Common myeloid progenitor, CD34-positive (primary cell): ENCODE measurements around the gene UBR4.

ENCODE experiments used
- CTCF ChIA-PET: fragments of 350-600 bp; sonication (Branson Sonifier 250); formaldehyde crosslinking; loops from one replicate; lab custom pipeline; 2021; ENCODE audit warnings: antibody characterized with exemption; lab: Charles Lee
- POLR2A ChIA-PET: fragments of 350-600 bp; sonication (Branson Sonifier 250); formaldehyde crosslinking; loops from one replicate; lab custom pipeline; 2021; ENCODE audit warnings: antibody characterized with exemption; lab: Charles Lee
- DNase-seq, 3 donors: peaks; one replicate each; pipeline versions ENCODE4 v3.0.0 to v3.0.0-alpha.2; 2013
- H3K27ac ChIP-seq, 2 experiments: 1 replicate in 1 of 2; 2 replicates in 1 of 2; pipeline ENCODE4 v1.7.0; 2013; ENCODE audit warnings: inconsistent platforms in 2 of 2, low read length in 2 of 2, mild to moderate bottlenecking in 2 of 2, low read depth in 1 of 2, moderate library complexity in 1 of 2; ENCODE audit not compliant: severe bottlenecking in 2 of 2, insufficient read depth in 1 of 2, poor library complexity in 1 of 2
- H3K27me3 ChIP-seq, 5 experiments: replicated peaks in 2 of 5; 1 replicate in 3 of 5; 2 replicates in 2 of 5; pipeline versions ENCODE4 v1.6.1 to v1.7.0; 2013; ENCODE audit warnings: low read length in 4 of 5, mild to moderate bottlenecking in 2 of 5, moderate library complexity in 2 of 5, inconsistent platforms in 1 of 5; ENCODE audit not compliant: insufficient read depth in 5 of 5, control insufficient read depth in 4 of 5
- H3K36me3 ChIP-seq, 4 experiments: 1 replicate in 2 of 4; 2 replicates in 2 of 4; pipeline versions ENCODE4 v1.6.1 to v1.7.0; 2013; ENCODE audit warnings: low read length in 3 of 4, control low read depth in 1 of 4, mild to moderate bottlenecking in 1 of 4; ENCODE audit not compliant: control insufficient read depth in 4 of 4, insufficient read depth in 4 of 4
- H3K4me1 ChIP-seq, 4 experiments: 1 replicate in 3 of 4; 2 replicates in 1 of 4; pipeline versions ENCODE4 v1.6.1 to v1.7.1; 2013; ENCODE audit warnings: low read length in 3 of 4, mild to moderate bottlenecking in 3 of 4, control low read depth in 1 of 4, inconsistent platforms in 1 of 4, moderate library complexity in 1 of 4; ENCODE audit not compliant: control insufficient read depth in 4 of 4, insufficient read depth in 4 of 4; ENCODE audit errors: control extremely low read depth in 1 of 4
- H3K4me3 ChIP-seq, 7 experiments: 1 replicate in 4 of 7; 2 replicates in 3 of 7; pipeline versions ENCODE4 v1.5.1 to v1.7.0; 2013; ENCODE audit warnings: mild to moderate bottlenecking in 7 of 7, low read length in 6 of 7, moderate library complexity in 6 of 7, inconsistent platforms in 2 of 7, low read depth in 2 of 7, control low read depth in 1 of 7; ENCODE audit not compliant: insufficient read depth in 4 of 7, control insufficient read depth in 1 of 7; ENCODE audit errors: extremely low read depth in 1 of 7
- H3K9me3 ChIP-seq, 5 experiments: 1 replicate in 4 of 5; 2 replicates in 1 of 5; pipeline versions ENCODE4 v1.6.1 to v1.7.1; 2013; ENCODE audit warnings: low read length in 4 of 5, mild to moderate bottlenecking in 2 of 5, inconsistent platforms in 1 of 5, low read depth in 1 of 5, moderate library complexity in 1 of 5; ENCODE audit not compliant: control insufficient read depth in 4 of 5, insufficient read depth in 2 of 5; ENCODE audit errors: control extremely low read depth in 1 of 5
- WGBS: methylation state at CpG from one replicate; pipeline ENCODE4 v1.1.5; 2013; ENCODE audit not compliant: insufficient coverage; 5-methylcytosine and 5-hydroxymethylcytosine counted together

The UBR4 gene

GRCh38 chr1:19157653-19158052, 52.4 kb downstream of the UBR4 start:
- Histone ChIP-seq H3K9me3 (no peaks in the 10 kb centered on the region), H3K27me3 (no peaks in the 10 kb centered on the region), H3K4me1 (peaks cover 0 to 16% (median 8%) of the 10 kb centered on the region in 4 experiments), H3K36me3 (peaks cover 60 to 100% (median 77%) of the 10 kb centered on the region in 4 experiments), H3K27ac (no peak overlapping the region), H3K4me3 (no peak overlapping the region)
- ChIA-PET CTCF (interaction anchor here (1.1 to 1.2 kb wide), 4 partner anchors 8 to 82 kb away, joined by 3 read pairs; no protein-coding TSS in a partner anchor), POLR2A (interaction anchor here (0.7 kb wide), 1 partner anchor 326 kb away, joined by 3 read pairs; no protein-coding TSS in a partner anchor)
- no peak for DNase-seq
- 96% methylated on average over 7 of the region's 8 CpGs for WGBS

- 11% methylated on average over 4 of the region's 5 CpGs for whole genome bisulfite sequencing
- POLR2A ChIA-PET = no interaction called here
- H3K27me3 ChIP-seq = no peaks in the 10 kb centered on the region
- H3K9me3 ChIP-seq = no peaks in the 10 kb centered on the region
- peaks cover 59 to 100% (median 81%) of the 10 kb centered on the region in 4 experiments for H3K36me3 ChIP-seq
- peak; percentile 31 to 76 (median 64) for DNase-seq
- H3K27ac ChIP-seq = no peak overlapping the region
- CTCF ChIA-PET = interaction anchor here (1.1 to 1.8 kb wide), 6 partner anchors 9 to 83 kb away, joined by 3 to 9 read pairs (median 3); no protein-coding TSS in a partner anchor
- H3K4me1 ChIP-seq = peaks cover 0 to 16% (median 8%) of the 10 kb centered on the region in 4 experiments
- no peak overlapping the region for H3K4me3 ChIP-seq
These were observed 53.4 kb downstream of the UBR4 start for GRCh38 chr1:19156676-19157075.

DNA sequence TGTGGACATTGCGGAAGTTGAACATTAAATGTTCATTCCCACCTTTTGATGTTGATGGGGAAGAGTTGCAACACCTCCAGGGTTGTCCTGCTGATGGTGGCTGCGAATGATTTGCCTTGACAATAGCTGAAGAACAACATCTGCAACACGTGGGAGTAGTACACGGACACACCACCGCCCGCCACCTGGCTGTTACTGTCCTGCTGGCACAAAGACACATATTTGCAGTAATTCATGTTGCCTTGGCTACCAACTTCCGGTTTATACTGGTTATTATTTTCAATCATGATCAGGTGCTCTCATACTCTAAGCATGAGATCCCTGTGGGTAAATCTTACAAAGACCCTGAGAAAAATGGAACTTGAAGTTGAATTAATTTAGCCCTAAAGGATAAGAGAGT, 55.2 kb downstream of the UBR4 start:
- CTCF ChIA-PET = no interaction called here
- 89% methylated on average over 6 of the region's 7 CpGs for WGBS
- H3K4me3 ChIP-seq = no peak overlapping the region
- H3K27me3 ChIP-seq = no peaks in the 10 kb centered on the region
- no peak overlapping the region for H3K27ac ChIP-seq
- no peaks in the 10 kb centered on the region for H3K9me3 ChIP-seq
- POLR2A ChIA-PET = no interaction called here
- peaks cover 52 to 100% (median 83%) of the 10 kb centered on the region in 4 experiments for H3K36me3 ChIP-seq
- peaks cover 0 to 16% (median 8%) of the 10 kb centered on the region in 4 experiments for H3K4me1 ChIP-seq
- no peak for DNase-seq

GRCh38 chr1:19153169-19153568, 56.9 kb downstream of the UBR4 start:
- ChIA-PET CTCF (interaction anchor here (1.7 to 2.2 kb wide), 2 partner anchors 11 to 27 kb away, joined by 5 read pairs; no protein-coding TSS in a partner anchor), POLR2A (no interaction called here)
- Histone ChIP-seq H3K27me3 (no peaks in the 10 kb centered on the region), H3K27ac (no peak overlapping the region), H3K9me3 (no peaks in the 10 kb centered on the region), H3K4me1 (peaks cover 0 to 16% (median 8%) of the 10 kb centered on the region in 4 experiments), H3K36me3 (peaks cover 56 to 100% (median 88%) of the 10 kb centered on the region in 4 experiments), H3K4me3 (no peak overlapping the region)
- 92% methylated on average over 4 of the region's 7 CpGs for WGBS
- DNase-seq = peak in 1 of 3 donors; percentile 10

DNA sequence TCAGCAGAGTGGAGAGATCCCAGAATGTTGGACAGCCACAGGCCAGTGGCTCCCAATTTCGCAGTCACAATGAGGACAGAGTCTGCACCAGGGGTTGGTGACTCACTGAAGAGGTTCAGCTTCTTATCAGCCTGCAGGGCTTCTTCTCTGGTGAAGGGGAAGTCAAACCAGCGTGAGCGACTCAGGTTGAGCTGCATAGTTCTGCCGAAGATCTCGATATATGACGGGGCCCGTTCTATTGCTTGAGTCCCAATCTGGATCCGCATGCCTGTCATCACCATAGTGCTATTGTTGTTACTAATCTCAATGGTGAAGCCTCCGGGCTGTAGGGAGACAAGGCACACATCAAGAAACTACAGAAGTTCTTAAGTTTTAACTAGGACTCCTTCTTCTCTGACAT, 58.5 kb downstream of the UBR4 start:
- POLR2A ChIA-PET = no interaction called here
- H3K9me3 ChIP-seq = no peaks in the 10 kb centered on the region
- H3K36me3 ChIP-seq = peaks cover 54 to 100% (median 92%) of the 10 kb centered on the region in 4 experiments
- H3K27me3 ChIP-seq = no peaks in the 10 kb centered on the region
- 93% methylated on average over 4 of the region's 9 CpGs for WGBS
- CTCF ChIA-PET = interaction anchor here (1.4 to 1.7 kb wide), 3 partner anchors 9 to 28 kb away, joined by 4 to 5 read pairs (median 4); no protein-coding TSS in a partner anchor
- no peak overlapping the region for H3K4me3 ChIP-seq
- peaks cover 0 to 7% (median under 1%) of the 10 kb centered on the region in 4 experiments for H3K4me1 ChIP-seq
- DNase-seq = peak in 1 of 3 donors; percentile 18
- no peak overlapping the region for H3K27ac ChIP-seq

- 100% methylated on average over 1 of the region's 3 CpGs for WGBS
- Histone ChIP-seq H3K36me3 (peaks cover 56 to 100% (median 94%) of the 10 kb centered on the region in 4 experiments), H3K27ac (no peak overlapping the region), H3K4me3 (no peak overlapping the region), H3K9me3 (no peaks in the 10 kb centered on the region), H3K4me1 (no peaks in the 10 kb centered on the region), H3K27me3 (no peaks in the 10 kb centered on the region)
- ChIA-PET POLR2A (interaction anchor here (1.3 kb wide), 1 partner anchor 10 kb away, joined by 5 read pairs; no protein-coding TSS in a partner anchor), CTCF (interaction anchor here (1.0 to 2.5 kb wide), 6 partner anchors 11 to 61 kb away, joined by 3 to 5 read pairs (median 4); no protein-coding TSS in a partner anchor)
- DNase-seq = no peak
These were observed 60.3 kb downstream of the UBR4 start for GRCh38 chr1:19149736-19150135.

DNA sequence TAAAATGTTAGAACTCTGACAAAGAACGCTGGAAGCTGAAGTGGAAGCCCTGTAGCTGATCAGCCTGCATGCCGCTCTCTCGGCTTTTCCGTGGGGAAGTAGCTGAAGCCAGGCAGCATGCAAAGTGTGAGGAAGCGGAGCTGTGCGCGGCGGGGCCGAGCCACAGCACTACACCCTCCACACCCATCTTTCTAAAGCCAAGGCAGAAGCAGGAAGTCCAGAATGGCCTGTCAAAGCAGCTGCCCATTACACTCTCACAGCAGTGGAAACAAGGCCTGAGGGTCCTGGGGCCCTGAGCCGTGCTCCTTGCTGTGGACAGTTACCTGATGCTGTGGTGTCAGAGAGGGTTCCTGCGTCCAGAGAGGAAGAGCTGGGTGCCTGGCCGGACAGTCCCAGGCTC, 69.6 kb downstream of the UBR4 start:
- no peak overlapping the region for H3K27ac ChIP-seq
- DNase-seq = no peak
- H3K9me3 ChIP-seq = peaks cover 0 to 3% (median 0%) of the 10 kb centered on the region in 5 experiments
- ChIA-PET POLR2A (interaction anchor here (1.5 kb wide), 1 partner anchor 9 kb away, joined by 5 read pairs; no protein-coding TSS in a partner anchor), CTCF (interaction anchor here (0.8 to 2.5 kb wide), 7 partner anchors 12 to 256 kb away, joined by 3 to 8 read pairs (median 4); no protein-coding TSS in a partner anchor)
- peaks cover 29 to 98% (median 73%) of the 10 kb centered on the region in 4 experiments for H3K36me3 ChIP-seq
- no peaks in the 10 kb centered on the region for H3K27me3 ChIP-seq
- H3K4me3 ChIP-seq = no peak overlapping the region
- no peaks in the 10 kb centered on the region for H3K4me1 ChIP-seq
- 99% methylated on average over 7 of the region's 12 CpGs for WGBS
